Loucy (cell line): ENCODE data around the gene MGRN1.

ENCODE experiments used
- H2AFZ ChIP-seq: fragments of 200-600 bp; sonication (generic); 2 replicates; pipeline ENCODE4 v1.6.0; 2016; ENCODE audit warnings: antibody characterized with exemption, mild to moderate bottlenecking, low read length, moderate library complexity
- H3F3A ChIP-seq: fragments of 200-600 bp; 2 replicates; pipeline ENCODE4 v1.6.0; 2016; ENCODE audit warnings: antibody characterized with exemption, low read depth, mild to moderate bottlenecking
- H3K27me3 ChIP-seq: fragments of 200-600 bp; sonication (generic); 2 replicates; pipeline ENCODE4 v1.6.1; 2014; ENCODE audit warnings: low read length, mild to moderate bottlenecking; ENCODE audit not compliant: insufficient read depth, poor library complexity, severe bottlenecking
- H3K36me3 ChIP-seq: fragments of 200-600 bp; sonication (generic); 2 replicates; pipeline ENCODE4 v1.6.1; 2016; ENCODE audit warnings: low read length; ENCODE audit not compliant: insufficient read depth
- H3K4me1 ChIP-seq: fragments of 200-600 bp; sonication (generic); 2 replicates; pipeline ENCODE4 v1.5.1; 2014; ENCODE audit warnings: low read length, mild to moderate bottlenecking; ENCODE audit not compliant: insufficient read depth, poor library complexity, severe bottlenecking
- H3K4me2 ChIP-seq: fragments of 200-600 bp; sonication (generic); 2 replicates; pipeline ENCODE4 v1.6.0; 2014; ENCODE audit warnings: antibody characterized with exemption, low read length, low read depth, mild to moderate bottlenecking; ENCODE audit not compliant: poor library complexity, severe bottlenecking
- H3K4me3 ChIP-seq: fragments of 200-600 bp; sonication (generic); 2 replicates; pipeline ENCODE4 v1.5.1; 2014; ENCODE audit warnings: low read length, mild to moderate bottlenecking, mixed read lengths; ENCODE audit not compliant: poor library complexity, severe bottlenecking
- H3K79me2 ChIP-seq: fragments of 200-600 bp; sonication (generic); 2 replicates; pipeline ENCODE4 v1.6.1; 2014; ENCODE audit warnings: low read length; ENCODE audit not compliant: insufficient read depth
- H3K9ac ChIP-seq: fragments of 200-600 bp; sonication (generic); 2 replicates; pipeline ENCODE4 v1.6.0; 2014; ENCODE audit warnings: mild to moderate bottlenecking, low read depth, low read length, moderate library complexity; ENCODE audit not compliant: poor library complexity, severe bottlenecking
- H3K9me2 ChIP-seq: fragments of 200-600 bp; sonication (generic); replicated peaks from 2 replicates; pipeline ENCODE4 v1.6.1; 2016; ENCODE audit warnings: low read depth, low read length, mixed read lengths
- H3K9me3 ChIP-seq: fragments of 200-600 bp; sonication (generic); 2 replicates; pipeline ENCODE4 v1.6.1; 2014; ENCODE audit warnings: mild to moderate bottlenecking, antibody characterized with exemption, low read length, low read depth; ENCODE audit not compliant: insufficient read depth
- H4K20me1 ChIP-seq: fragments of 200-600 bp; sonication (generic); 2 replicates; pipeline ENCODE4 v1.6.0; 2014; ENCODE audit warnings: antibody characterized with exemption, low read length, mild to moderate bottlenecking; ENCODE audit not compliant: insufficient read depth, poor library complexity, severe bottlenecking
- CTCF ChIP-seq: fragments of 200-600 bp; sonication (generic); conservative IDR thresholded peaks from 2 replicates; pipeline ENCODE4 v1.5.1; 2014; ENCODE audit warnings: mild to moderate bottlenecking, antibody characterized with exemption, low read length
- EZH2phosphoT487 ChIP-seq: fragments of 200-600 bp; IDR thresholded peaks from 2 replicates; pipeline ENCODE4 v1.6.1; 2018; ENCODE audit warnings: antibody characterized with exemption, mild to moderate bottlenecking, moderate library complexity, borderline replicate concordance

Gene MGRN1

GRCh38 chr16:4586291-4586690, 38.3 kb upstream of the MGRN1 start:
- Histone ChIP-seq H3K27me3 (no peaks in the 10 kb centered on the region), H3K9ac (no peak overlapping the region), H3K4me2 (no peak overlapping the region), H3K9me3 (no peaks in the 10 kb centered on the region), H3F3A (no peaks in the 10 kb centered on the region), H3K79me2 (no peaks in the 10 kb centered on the region), H3K4me1 (no peaks in the 10 kb centered on the region), H2AFZ (no peak overlapping the region), H3K4me3 (no peak overlapping the region), H4K20me1 (no peaks in the 10 kb centered on the region), H3K9me2 (no peaks in the 10 kb centered on the region), H3K36me3 (no peaks in the 10 kb centered on the region)
- TF ChIP-seq EZH2phosphoT487 = no peak
- TF ChIP-seq CTCF = no peak

- Histone ChIP-seq H3K9ac (no peak overlapping the region), H2AFZ (no peak overlapping the region), H3K4me3 (no peak overlapping the region), H3K9me3 (no peaks in the 10 kb centered on the region), H3K79me2 (no peaks in the 10 kb centered on the region), H3K4me2 (no peak overlapping the region), H4K20me1 (no peaks in the 10 kb centered on the region), H3K4me1 (no peaks in the 10 kb centered on the region), H3K36me3 (no peaks in the 10 kb centered on the region), H3K27me3 (no peaks in the 10 kb centered on the region), H3F3A (no peaks in the 10 kb centered on the region), H3K9me2 (no peaks in the 10 kb centered on the region)
- no peak for TF ChIP-seq CTCF
Measured at GRCh38 chr16:4588386-4588785, 36.2 kb upstream of the MGRN1 start.

GRCh38 chr16:4588961-4589360, 35.7 kb upstream of the MGRN1 start:
- Histone ChIP-seq H3F3A (no peaks in the 10 kb centered on the region), H2AFZ (no peak overlapping the region), H3K9me2 (no peaks in the 10 kb centered on the region), H3K9ac (no peak overlapping the region), H3K9me3 (no peaks in the 10 kb centered on the region), H3K4me3 (no peak overlapping the region), H4K20me1 (no peaks in the 10 kb centered on the region), H3K79me2 (no peaks in the 10 kb centered on the region), H3K4me2 (no peak overlapping the region), H3K27me3 (no peaks in the 10 kb centered on the region), H3K36me3 (no peaks in the 10 kb centered on the region), H3K4me1 (no peaks in the 10 kb centered on the region)
- TF ChIP-seq EZH2phosphoT487 (no peak), CTCF (no peak)
